ENCODE data around the gene KANK4.

- TF ChIP-seq CTCF (IDR thresholded peaks at IDR 0.05) (no peak), POLR2A (IDR thresholded peaks at IDR 0.05) (no peak), POLR2AphosphoS5 (IDR thresholded peaks at IDR 0.05) (no peak)
Measured at GRCh38 chr1:62321446-62321845, 2.2 kb upstream of the KANK4 start.
